GM19328 (cell line): Measurements from ENCODE around the gene COL4A4.

Experiments
- ATAC-seq: cut with Tn5 transposase; IDR thresholded peaks from one replicate; pipeline ENCODE4 v1.9.1; 2021; ENCODE audit warnings: mild to moderate bottlenecking, moderate library complexity; ENCODE audit not compliant: unreplicated experiment

Gene COL4A4

GRCh38 chr2:226984750-226985582 is 179.0 kb downstream of the COL4A4 start:
- ATAC-seq = peak; percentile 85

- no peak for ATAC-seq
These were observed 179.9 kb downstream of the COL4A4 start for GRCh38 chr2:226983895-226984749.

GRCh38 chr2:226981791-226982326 is 182.1 kb downstream of the COL4A4 start:
- no peak for ATAC-seq

GRCh38 chr2:226979004-226979403 is 185.0 kb downstream of the COL4A4 start:
- ATAC-seq = no peak

- ATAC-seq = no peak
These were observed 185.7 kb downstream of the COL4A4 start for GRCh38 chr2:226978300-226978699.

- no peak for ATAC-seq
These were observed 186.2 kb downstream of the COL4A4 start for GRCh38 chr2:226977775-226978190.

GRCh38 chr2:226973816-226974215 is 190.2 kb downstream of the COL4A4 start:
- no peak for ATAC-seq

GRCh38 chr2:226971770-226972169 is 192.2 kb downstream of the COL4A4 start:
- ATAC-seq = no peak

GRCh38 chr2:226971084-226971483 is 192.9 kb downstream of the COL4A4 start:
- ATAC-seq = no peak

- ATAC-seq = peak; percentile 54
These were observed 193.6 kb downstream of the COL4A4 start for GRCh38 chr2:226970362-226970761.

GRCh38 chr2:226969417-226970080 is 194.5 kb downstream of the COL4A4 start:
- no peak for ATAC-seq

GRCh38 chr2:226965376-226965775 is 198.6 kb downstream of the COL4A4 start:
- no peak for ATAC-seq

- ATAC-seq = no peak
These were observed 200.5 kb downstream of the COL4A4 start for GRCh38 chr2:226963528-226963927.

GRCh38 chr2:226962176-226962773 is 201.7 kb downstream of the COL4A4 start:
- no peak for ATAC-seq

- no peak for ATAC-seq
These were observed 204.6 kb downstream of the COL4A4 start for GRCh38 chr2:226959418-226959817.

- no peak for ATAC-seq
These were observed 207.3 kb downstream of the COL4A4 start for GRCh38 chr2:226956659-226957058.

GRCh38 chr2:226953826-226954225 is 210.2 kb downstream of the COL4A4 start:
- ATAC-seq = no peak

- no peak for ATAC-seq
These were observed 210.8 kb downstream of the COL4A4 start for GRCh38 chr2:226953206-226953605.
